ENCODE results near the gene CWC27. TPM values are rescaled to one million over a fixed set of nuclear protein-coding genes. Genes with fewer than 3 reads are reported as not detected.

Gene CWC27
- total RNA-seq, 1 experiment from 2014 or later = 42.7 TPM

- no peak for TF ChIP-seq KAT7 (CRISPR knock-in tag; IDR thresholded peaks at IDR 0.05; ENCODE audit: borderline replicate concordance)
- TF ChIP-seq, protein P1, sequence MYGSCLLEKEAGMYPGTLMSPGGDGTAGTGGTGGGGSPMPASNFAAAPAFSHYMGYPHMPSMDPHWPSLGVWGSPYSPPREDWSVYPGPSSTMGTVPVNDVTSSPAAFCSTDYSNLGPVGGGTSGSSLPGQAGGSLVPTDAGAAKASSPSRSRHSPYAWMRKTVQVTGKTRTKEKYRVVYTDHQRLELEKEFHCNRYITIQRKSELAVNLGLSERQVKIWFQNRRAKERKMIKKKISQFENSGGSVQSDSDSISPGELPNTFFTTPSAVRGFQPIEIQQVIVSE (CRISPR knock-in tag; IDR thresholded peaks at IDR 0.05; ENCODE audit: borderline replicate concordance) = no peak
Measured at GRCh38 chr5:64972591-64972990, 203.9 kb downstream of the CWC27 start (continued).

GRCh38 chr5:64973215-64973614 is 204.5 kb downstream of the CWC27 start:
- H3K27ac Mint-ChIP-seq = no peak overlapping the region
- DNase-seq (ENCODE audit: low spot score) (no peak), ATAC-seq (no peak)
- H3K4me1 Mint-ChIP-seq = no peaks in the 10 kb centered on the region
- TF ChIP-seq ELF4 (CRISPR knock-in tag; IDR thresholded peaks at IDR 0.05; ENCODE audit: low read depth) = no peak
- TF ChIP-seq JAZF1 (CRISPR knock-in tag; IDR thresholded peaks at IDR 0.05) = no peak
- TF ChIP-seq, protein P2, sequence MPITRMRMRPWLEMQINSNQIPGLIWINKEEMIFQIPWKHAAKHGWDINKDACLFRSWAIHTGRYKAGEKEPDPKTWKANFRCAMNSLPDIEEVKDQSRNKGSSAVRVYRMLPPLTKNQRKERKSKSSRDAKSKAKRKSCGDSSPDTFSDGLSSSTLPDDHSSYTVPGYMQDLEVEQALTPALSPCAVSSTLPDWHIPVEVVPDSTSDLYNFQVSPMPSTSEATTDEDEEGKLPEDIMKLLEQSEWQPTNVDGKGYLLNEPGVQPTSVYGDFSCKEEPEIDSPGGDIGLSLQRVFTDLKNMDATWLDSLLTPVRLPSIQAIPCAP (CRISPR knock-in tag; IDR thresholded peaks at IDR 0.05) = no peak
- TF ChIP-seq TEAD4 (CRISPR knock-in tag; IDR thresholded peaks at IDR 0.05) = no peak
- TF ChIP-seq PRRX2 (CRISPR knock-in tag; IDR thresholded peaks at IDR 0.05) = no peak
- TF ChIP-seq E2F5 (CRISPR knock-in tag; IDR thresholded peaks at IDR 0.05) = no peak
- no peak for TF ChIP-seq HMGXB4 (CRISPR knock-in tag; IDR thresholded peaks at IDR 0.05)
- no peak for TF ChIP-seq RELA (CRISPR knock-in tag; IDR thresholded peaks at IDR 0.05; ENCODE audit: borderline replicate concordance)
- TF ChIP-seq MYBL2 (CRISPR knock-in tag; IDR thresholded peaks at IDR 0.05) = no peak
- TF ChIP-seq EMX1 (CRISPR knock-in tag; IDR thresholded peaks at IDR 0.05) = no peak
- TF ChIP-seq, protein P3, sequence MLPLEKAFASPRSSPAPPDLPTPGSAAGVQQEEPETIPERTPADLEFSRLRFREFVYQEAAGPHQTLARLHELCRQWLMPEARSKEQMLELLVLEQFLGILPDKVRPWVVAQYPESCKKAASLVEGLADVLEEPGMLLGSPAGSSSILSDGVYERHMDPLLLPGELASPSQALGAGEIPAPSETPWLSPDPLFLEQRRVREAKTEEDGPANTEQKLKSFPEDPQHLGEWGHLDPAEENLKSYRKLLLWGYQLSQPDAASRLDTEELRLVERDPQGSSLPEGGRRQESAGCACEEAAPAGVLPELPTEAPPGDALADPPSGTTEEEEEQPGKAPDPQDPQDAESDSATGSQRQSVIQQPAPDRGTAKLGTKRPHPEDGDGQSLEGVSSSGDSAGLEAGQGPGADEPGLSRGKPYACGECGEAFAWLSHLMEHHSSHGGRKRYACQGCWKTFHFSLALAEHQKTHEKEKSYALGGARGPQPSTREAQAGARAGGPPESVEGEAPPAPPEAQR (CRISPR knock-in tag; IDR thresholded peaks at IDR 0.05) = no peak
- TF ChIP-seq ZNF671 (CRISPR knock-in tag; IDR thresholded peaks at IDR 0.05) = no peak
- no peak for TF ChIP-seq GRHL2 (CRISPR knock-in tag; IDR thresholded peaks at IDR 0.05; ENCODE audit: insufficient replicate concordance, severe bottlenecking)
- TF ChIP-seq ATF2 (CRISPR knock-in tag; IDR thresholded peaks at IDR 0.05; ENCODE audit: borderline replicate concordance, low read depth) = no peak
- no peak for TF ChIP-seq FOXK1 (CRISPR knock-in tag; IDR thresholded peaks at IDR 0.05)
- TF ChIP-seq ZNF317 (CRISPR knock-in tag; IDR thresholded peaks at IDR 0.05; ENCODE audit: borderline replicate concordance, low read depth) = no peak
- TF ChIP-seq ZNF416 (CRISPR knock-in tag; IDR thresholded peaks at IDR 0.05) = no peak
- TF ChIP-seq, protein P1 (CRISPR knock-in tag; IDR thresholded peaks at IDR 0.05; ENCODE audit: borderline replicate concordance) = no peak
- TF ChIP-seq CBFB (CRISPR knock-in tag; IDR thresholded peaks at IDR 0.05; ENCODE audit: low read depth) = no peak
- TF ChIP-seq, protein P4, sequence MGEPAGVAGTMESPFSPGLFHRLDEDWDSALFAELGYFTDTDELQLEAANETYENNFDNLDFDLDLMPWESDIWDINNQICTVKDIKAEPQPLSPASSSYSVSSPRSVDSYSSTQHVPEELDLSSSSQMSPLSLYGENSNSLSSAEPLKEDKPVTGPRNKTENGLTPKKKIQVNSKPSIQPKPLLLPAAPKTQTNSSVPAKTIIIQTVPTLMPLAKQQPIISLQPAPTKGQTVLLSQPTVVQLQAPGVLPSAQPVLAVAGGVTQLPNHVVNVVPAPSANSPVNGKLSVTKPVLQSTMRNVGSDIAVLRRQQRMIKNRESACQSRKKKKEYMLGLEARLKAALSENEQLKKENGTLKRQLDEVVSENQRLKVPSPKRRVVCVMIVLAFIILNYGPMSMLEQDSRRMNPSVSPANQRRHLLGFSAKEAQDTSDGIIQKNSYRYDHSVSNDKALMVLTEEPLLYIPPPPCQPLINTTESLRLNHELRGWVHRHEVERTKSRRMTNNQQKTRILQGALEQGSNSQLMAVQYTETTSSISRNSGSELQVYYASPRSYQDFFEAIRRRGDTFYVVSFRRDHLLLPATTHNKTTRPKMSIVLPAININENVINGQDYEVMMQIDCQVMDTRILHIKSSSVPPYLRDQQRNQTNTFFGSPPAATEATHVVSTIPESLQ (CRISPR knock-in tag; IDR thresholded peaks at IDR 0.05) = no peak
- no peaks in the 10 kb centered on the region for H3K9me3 Mint-ChIP-seq
- H3K4me3 Mint-ChIP-seq = no peak overlapping the region
- ChIA-PET CTCF (no interaction called here), POLR2A (interaction anchor here (0.7 kb wide), 1 partner anchor 9 kb away, joined by 3 read pairs; no protein-coding TSS in a partner anchor)
- H3K36me3 Mint-ChIP-seq = peaks cover 8% of the 10 kb centered on the region; the same call in 1 of the 2 replicates
- no peaks in the 10 kb centered on the region for H3K27me3 Mint-ChIP-seq (ENCODE audit: low read depth)

Data from WTC11 (cell line).